Natural killer cell (primary cell): ENCODE results near the gene AMBN. TPM values are rescaled to one million over a fixed set of nuclear protein-coding genes. Genes with fewer than 3 reads are reported as not detected.

Experiments used
- ATAC-seq, 3 donors: fragments of 150-1000 bp in 2 of 3; fragments of 200-7000 bp in 1 of 3; cut with Tn5 transposase; 1 replicate in 1 of 3; 2 replicates in 2 of 3; pipeline ENCODE4 v1.10.0; 2021; ENCODE audit warnings: mild to moderate bottlenecking in 2 of 3, moderate library complexity in 2 of 3
- DNase-seq, 2 donors: peaks; one replicate each; pipeline versions ENCODE4 v3.0.0 to v3.0.0-alpha.2; 2013 to 2021; ENCODE audit warnings: mixed read lengths in 1 of 2
- H3K27ac ChIP-seq: one replicate; pipeline ENCODE4 v1.5.1; 2013; ENCODE audit warnings: mild to moderate bottlenecking, low read length
- H3K27me3 ChIP-seq: one replicate; pipeline ENCODE4 v1.6.1; 2013; ENCODE audit warnings: low read length; ENCODE audit not compliant: control insufficient read depth, insufficient read depth
- H3K36me3 ChIP-seq: one replicate; pipeline ENCODE4 v1.6.1; 2013; ENCODE audit warnings: low read length; ENCODE audit not compliant: control insufficient read depth, insufficient read depth
- H3K4me1 ChIP-seq: one replicate; pipeline ENCODE4 v1.6.1; 2013; ENCODE audit warnings: low read length; ENCODE audit not compliant: control insufficient read depth, insufficient read depth
- H3K4me3 ChIP-seq: one replicate; pipeline ENCODE4 v1.5.1; 2013; ENCODE audit warnings: low read length
- H3K9me3 ChIP-seq: one replicate; pipeline ENCODE4 v1.6.1; 2013; ENCODE audit warnings: low read length; ENCODE audit not compliant: control insufficient read depth, insufficient read depth
- H3K27ac Mint-ChIP-seq, 2 donors: one replicate each; pipeline ENCODE4 v1.8.0; 2022; ENCODE audit warnings: mild to moderate bottlenecking in 2 of 2, mixed read lengths in 2 of 2, moderate library complexity in 1 of 2
- H3K27me3 Mint-ChIP-seq, 2 donors: one replicate each; pipeline ENCODE4 v1.8.0; 2022; ENCODE audit warnings: low read depth in 2 of 2, mixed read lengths in 2 of 2
- H3K36me3 Mint-ChIP-seq: one replicate; pipeline ENCODE4 v1.8.0; 2022; ENCODE audit warnings: mixed read lengths
- H3K4me1 Mint-ChIP-seq, 2 donors: one replicate each; pipeline ENCODE4 v1.8.0; 2022; ENCODE audit warnings: mixed read lengths in 2 of 2
- H3K4me3 Mint-ChIP-seq: one replicate; pipeline ENCODE4 v1.8.0; 2022; ENCODE audit warnings: mild to moderate bottlenecking, moderate library complexity, mixed read lengths
- H3K9me3 Mint-ChIP-seq, 2 donors: one replicate each; pipeline ENCODE4 v1.8.0; 2022; ENCODE audit warnings: mixed read lengths in 2 of 2
- WGBS: methylation state at CpG from one replicate; pipeline ENCODE4 v1.1.7; 2013; ENCODE audit warnings: missing lambda C conversion rate; ENCODE audit not compliant: insufficient coverage; 5-methylcytosine and 5-hydroxymethylcytosine counted together
- intact Hi-C: fragments of 100-400 bp; cut with micrococcal nuclease; formaldehyde crosslinking; loops from one replicate; pipeline ENCODE4 v1.14.2; 2022
- total RNA-seq, 4 donors: library from RNA; stranded (reverse); fragments of 120-200 nt in 1 of 4; gene quantifications; one replicate each; pipeline versions ENCODE4 v1.2.3 to v1.2.4, GENCODE V29; 2013 to 2022
- TF ChIP-seq, protein P1 (sequence below): fragments of 200-600 bp; IDR thresholded peaks from one replicate; pipeline ENCODE4 v1.8.0; 2022; ENCODE audit warnings: antibody characterized with exemption

The AMBN gene
- total RNA-seq, 3 donors from 2014 or later (not counting 1 experiment from before 2014, with no cell fraction given), result not detected

DNA sequence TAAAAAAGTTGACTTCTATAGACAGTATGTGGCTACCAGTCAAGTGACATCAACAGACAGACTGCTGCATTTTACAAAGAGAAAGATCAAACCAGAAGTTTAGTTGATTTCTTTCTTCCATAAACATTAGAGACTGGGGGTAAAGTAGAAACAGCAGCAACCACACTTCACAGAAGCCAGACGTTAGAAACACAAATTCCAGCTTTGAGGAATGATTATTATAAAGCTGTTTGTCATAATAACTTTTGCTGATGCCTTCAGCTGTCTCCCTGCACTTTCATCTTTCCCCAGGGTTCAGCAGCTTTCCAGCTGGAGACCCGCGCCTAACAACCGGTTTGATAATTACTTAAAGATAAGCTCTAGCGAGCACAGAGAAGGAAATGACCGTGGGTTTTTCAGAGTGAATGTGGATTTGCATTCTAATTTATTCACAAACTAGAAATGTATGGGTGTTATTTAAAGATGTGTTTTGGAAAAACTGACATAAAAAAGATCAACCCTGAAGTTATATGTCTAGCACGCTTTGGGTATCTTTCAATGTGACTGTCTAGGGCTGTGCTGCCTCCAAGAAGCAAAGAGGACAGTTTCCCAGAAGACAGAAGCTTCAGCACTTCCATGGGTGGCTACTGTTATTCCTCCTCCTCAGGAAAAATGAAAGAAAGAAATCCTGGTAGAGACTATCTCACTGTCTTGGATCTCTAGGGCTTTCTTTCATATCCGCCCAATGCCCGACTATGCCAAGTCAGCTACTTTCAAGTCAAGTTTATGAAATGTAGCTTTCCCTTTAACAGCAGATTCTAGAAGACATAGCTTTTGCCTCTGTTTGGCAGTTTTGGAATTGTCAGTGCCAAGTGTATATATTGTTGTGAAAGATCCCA is 21.5 kb downstream of the AMBN start:
- ATAC-seq (no peak), DNase-seq (no peak)
- no peak overlapping the region for H3K4me3 Mint-ChIP-seq
- Histone ChIP-seq H3K4me1 (no peaks in the 10 kb centered on the region), H3K4me3 (no peak overlapping the region), H3K27ac (no peak overlapping the region), H3K9me3 (no peaks in the 10 kb centered on the region), H3K27me3 (no peaks in the 10 kb centered on the region), H3K36me3 (no peaks in the 10 kb centered on the region)
- H3K9me3 Mint-ChIP-seq, result no peaks in the 10 kb centered on the region
- intact Hi-C loops, result no loop called here
- 23% methylated on average over 7 of the region's 9 CpGs for WGBS
- no peaks in the 10 kb centered on the region for H3K4me1 Mint-ChIP-seq
- no peaks in the 10 kb centered on the region for H3K36me3 Mint-ChIP-seq
- peaks cover 3 to 13% of the 10 kb centered on the region in 2 donors for H3K27me3 Mint-ChIP-seq
- TF ChIP-seq, protein P1, sequence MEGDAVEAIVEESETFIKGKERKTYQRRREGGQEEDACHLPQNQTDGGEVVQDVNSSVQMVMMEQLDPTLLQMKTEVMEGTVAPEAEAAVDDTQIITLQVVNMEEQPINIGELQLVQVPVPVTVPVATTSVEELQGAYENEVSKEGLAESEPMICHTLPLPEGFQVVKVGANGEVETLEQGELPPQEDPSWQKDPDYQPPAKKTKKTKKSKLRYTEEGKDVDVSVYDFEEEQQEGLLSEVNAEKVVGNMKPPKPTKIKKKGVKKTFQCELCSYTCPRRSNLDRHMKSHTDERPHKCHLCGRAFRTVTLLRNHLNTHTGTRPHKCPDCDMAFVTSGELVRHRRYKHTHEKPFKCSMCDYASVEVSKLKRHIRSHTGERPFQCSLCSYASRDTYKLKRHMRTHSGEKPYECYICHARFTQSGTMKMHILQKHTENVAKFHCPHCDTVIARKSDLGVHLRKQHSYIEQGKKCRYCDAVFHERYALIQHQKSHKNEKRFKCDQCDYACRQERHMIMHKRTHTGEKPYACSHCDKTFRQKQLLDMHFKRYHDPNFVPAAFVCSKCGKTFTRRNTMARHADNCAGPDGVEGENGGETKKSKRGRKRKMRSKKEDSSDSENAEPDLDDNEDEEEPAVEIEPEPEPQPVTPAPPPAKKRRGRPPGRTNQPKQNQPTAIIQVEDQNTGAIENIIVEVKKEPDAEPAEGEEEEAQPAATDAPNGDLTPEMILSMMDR, result no peak
- no peak overlapping the region for H3K27ac Mint-ChIP-seq

DNA sequence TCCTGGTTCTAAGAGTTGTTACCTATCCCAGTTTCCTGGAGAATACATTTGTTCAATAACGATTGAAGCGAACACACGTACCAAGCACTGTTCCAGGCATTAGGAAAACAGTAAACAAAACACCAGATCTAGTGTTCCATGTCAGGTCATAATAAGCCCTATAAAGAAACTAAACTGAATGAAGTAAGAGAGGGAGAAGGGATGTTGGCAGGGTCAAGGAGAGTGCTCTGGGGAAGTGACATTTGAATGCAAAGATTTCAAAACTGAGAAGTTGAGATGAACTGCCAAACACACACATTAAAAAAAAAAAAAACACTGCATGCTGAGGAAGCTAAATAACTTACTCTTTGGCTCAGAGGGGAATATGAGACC is 22.1 kb downstream of the AMBN start:
- Mint-ChIP-seq H3K27ac (no peak overlapping the region), H3K9me3 (no peaks in the 10 kb centered on the region), H3K36me3 (no peaks in the 10 kb centered on the region), H3K27me3 (peaks cover 3 to 13% of the 10 kb centered on the region in 2 donors), H3K4me1 (no peaks in the 10 kb centered on the region), H3K4me3 (no peak overlapping the region)
- Histone ChIP-seq H3K36me3 (no peaks in the 10 kb centered on the region), H3K9me3 (no peaks in the 10 kb centered on the region), H3K4me3 (no peak overlapping the region), H3K4me1 (no peaks in the 10 kb centered on the region), H3K27ac (no peak overlapping the region), H3K27me3 (no peaks in the 10 kb centered on the region)
- intact Hi-C loops, result no loop called here
- ATAC-seq, result no peak
- DNase-seq, result no peak
- 91% methylated on average over 3 of the region's 3 CpGs for WGBS
- TF ChIP-seq, protein P1, result no peak

DNA sequence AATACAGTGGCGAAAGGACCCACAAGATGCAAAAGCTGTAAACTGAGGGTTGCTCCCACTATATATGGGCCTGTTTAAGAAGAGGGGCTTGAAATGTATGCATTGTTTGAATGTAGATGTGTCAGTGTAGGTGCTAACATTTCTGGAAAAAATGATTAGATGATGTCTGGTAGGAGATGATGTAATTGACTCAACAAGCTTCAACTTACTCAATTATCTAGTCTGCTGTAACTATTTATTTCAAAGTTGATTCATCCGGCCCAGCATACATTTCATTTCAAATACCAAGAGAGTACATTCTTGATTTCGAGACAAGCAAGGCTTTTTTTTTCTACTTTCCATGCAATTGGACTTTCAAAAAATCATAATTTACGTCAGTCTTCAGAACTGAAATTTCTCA is 27.2 kb downstream of the AMBN start:
- Histone ChIP-seq H3K4me3 (no peak overlapping the region), H3K27ac (no peak overlapping the region), H3K36me3 (no peaks in the 10 kb centered on the region), H3K4me1 (no peaks in the 10 kb centered on the region), H3K9me3 (no peaks in the 10 kb centered on the region), H3K27me3 (no peaks in the 10 kb centered on the region)
- no peaks in the 10 kb centered on the region for H3K36me3 Mint-ChIP-seq
- DNase-seq, result no peak
- H3K27me3 Mint-ChIP-seq, result peaks cover 0 to under 1% of the 10 kb centered on the region in 2 donors
- ATAC-seq, result peak; percentile 25 to 63 (median 41)
- no peak overlapping the region for H3K27ac Mint-ChIP-seq
- TF ChIP-seq, protein P1, result no peak
- intact Hi-C loops, result no loop called here
- H3K4me3 Mint-ChIP-seq, result no peak overlapping the region
- H3K9me3 Mint-ChIP-seq, result no peaks in the 10 kb centered on the region
- WGBS, result 95% methylated on average over 3 of the region's 4 CpGs
- no peaks in the 10 kb centered on the region for H3K4me1 Mint-ChIP-seq

DNA sequence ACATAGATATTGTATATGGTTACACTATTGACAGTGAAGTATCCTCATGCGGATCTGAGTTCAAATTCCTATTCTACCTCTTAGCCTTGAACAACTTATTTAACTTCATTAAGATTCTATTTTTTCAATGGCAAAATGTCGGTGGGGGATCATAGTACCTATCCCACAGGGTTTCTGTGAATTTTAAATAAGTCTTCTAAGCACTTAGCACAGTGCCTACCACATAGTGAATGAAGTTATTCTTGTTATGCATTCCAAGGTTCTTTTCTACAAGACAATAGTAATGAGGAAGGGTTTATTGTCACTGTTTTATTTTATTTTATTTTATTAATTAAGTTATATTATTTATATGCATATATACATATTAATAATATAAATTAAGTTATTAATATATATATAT is 27.7 kb downstream of the AMBN start:
- ATAC-seq (peak in 1 of 3 donors; percentile 32), DNase-seq (no peak)
- intact Hi-C loops, result no loop called here
- no peak overlapping the region for H3K27ac ChIP-seq
- Mint-ChIP-seq H3K9me3 (no peaks in the 10 kb centered on the region), H3K27ac (no peak overlapping the region), H3K4me1 (no peaks in the 10 kb centered on the region), H3K4me3 (no peak overlapping the region), H3K27me3 (no peaks in the 10 kb centered on the region), H3K36me3 (no peaks in the 10 kb centered on the region)
- no peaks in the 10 kb centered on the region for H3K4me1 ChIP-seq
- no peaks in the 10 kb centered on the region for H3K9me3 ChIP-seq
- no peaks in the 10 kb centered on the region for H3K36me3 ChIP-seq
- no peaks in the 10 kb centered on the region for H3K27me3 ChIP-seq
- no peak overlapping the region for H3K4me3 ChIP-seq
- 100% methylated on average over 2 of the region's 2 CpGs for WGBS
- TF ChIP-seq, protein P1, result no peak
